H9 (cell line): ENCODE measurements around the gene DHCR7. TPM values are rescaled to one million over a fixed set of nuclear protein-coding genes. Genes with fewer than 3 reads are reported as not detected.

Source experiments
- DNase-seq: peaks from one replicate; pipeline ENCODE4 v3.0.0-alpha.2; 2017
- H2AFZ ChIP-seq: one replicate; pipeline ENCODE4 v1.6.1; 2013; ENCODE audit warnings: mild to moderate bottlenecking, low read length, control low read depth, moderate library complexity
- H2AK5ac ChIP-seq: 2 replicates; pipeline ENCODE4 v1.6.1; 2013; ENCODE audit warnings: low read length, control low read depth, mixed read lengths; ENCODE audit not compliant: insufficient read length
- H2BK120ac ChIP-seq: one replicate; pipeline ENCODE4 v1.6.1; 2013; ENCODE audit warnings: low read depth, mild to moderate bottlenecking, low read length, control low read depth, inconsistent platforms; ENCODE audit not compliant: poor library complexity, severe bottlenecking
- H2BK12ac ChIP-seq: 2 replicates; pipeline ENCODE4 v1.6.1; 2013; ENCODE audit warnings: low read length, control low read depth, mixed read lengths, low read depth; ENCODE audit not compliant: insufficient read length
- H2BK15ac ChIP-seq: 2 replicates; pipeline ENCODE4 v1.6.1; 2013; ENCODE audit warnings: low read depth, low read length, control low read depth
- H2BK20ac ChIP-seq: one replicate; pipeline ENCODE4 v1.6.1; 2013; ENCODE audit warnings: low read depth, mild to moderate bottlenecking, low read length, control low read depth, inconsistent platforms; ENCODE audit not compliant: poor library complexity, severe bottlenecking
- H2BK5ac ChIP-seq: 2 replicates; pipeline ENCODE4 v1.6.1; 2013; ENCODE audit warnings: low read length, control low read depth, mixed read lengths; ENCODE audit not compliant: insufficient read length
- H3K14ac ChIP-seq: 2 replicates; pipeline ENCODE4 v1.6.1; 2013; ENCODE audit warnings: low read length, control low read depth; ENCODE audit not compliant: insufficient read depth
- H3K18ac ChIP-seq: 2 replicates; pipeline ENCODE4 v1.6.1; 2013; ENCODE audit warnings: low read depth, mild to moderate bottlenecking, mixed read lengths, low read length, control low read depth; ENCODE audit not compliant: insufficient read length
- H3K23ac ChIP-seq: 2 replicates; pipeline ENCODE4 v1.6.1; 2013; ENCODE audit warnings: low read length, control low read depth, mixed read lengths, low read depth; ENCODE audit not compliant: insufficient read length
- H3K23me2 ChIP-seq: 2 replicates; pipeline ENCODE4 v1.6.1; 2013; ENCODE audit warnings: low read depth, mild to moderate bottlenecking, mixed read lengths, low read length, control low read depth; ENCODE audit not compliant: insufficient read length, poor library complexity, severe bottlenecking
- H3K27ac ChIP-seq: 2 replicates; pipeline ENCODE4 v1.5.1; 2013; ENCODE audit warnings: low read length, control low read depth, mixed read lengths, low read depth; ENCODE audit not compliant: insufficient read length
- H3K27me3 ChIP-seq: 2 replicates; pipeline ENCODE4 v1.6.1; 2013; ENCODE audit warnings: low read length, control low read depth, inconsistent platforms; ENCODE audit not compliant: insufficient read depth
- H3K4ac ChIP-seq: 2 replicates; pipeline ENCODE4 v1.6.1; 2013; ENCODE audit warnings: low read depth, mild to moderate bottlenecking, control low read depth, inconsistent platforms, low read length, moderate library complexity
- H3K4me1 ChIP-seq: 2 replicates; pipeline ENCODE4 v1.6.1; 2013; ENCODE audit warnings: low read length, control low read depth, inconsistent platforms; ENCODE audit not compliant: insufficient read depth
- H3K4me2 ChIP-seq: 2 replicates; pipeline ENCODE4 v1.6.1; 2013; ENCODE audit warnings: low read length, control low read depth, mixed read lengths; ENCODE audit not compliant: insufficient read length, insufficient read depth
- H3K56ac ChIP-seq: 2 replicates; pipeline ENCODE4 v1.6.1; 2013; ENCODE audit warnings: low read depth, mild to moderate bottlenecking, mixed read lengths, low read length, control low read depth; ENCODE audit not compliant: insufficient read length
- H3K79me1 ChIP-seq: 2 replicates; pipeline ENCODE4 v1.6.1; 2013; ENCODE audit warnings: low read depth, mild to moderate bottlenecking, moderate library complexity, low read length, control low read depth, inconsistent platforms; ENCODE audit not compliant: insufficient read depth, poor library complexity, severe bottlenecking
- H3K79me2 ChIP-seq: 2 replicates; pipeline ENCODE4 v1.6.1; 2013; ENCODE audit warnings: low read length, control low read depth, inconsistent platforms; ENCODE audit not compliant: insufficient read depth
- H3K9ac ChIP-seq: 2 replicates; pipeline ENCODE4 v1.6.1; 2013; ENCODE audit warnings: low read length, control low read depth, mixed read lengths; ENCODE audit not compliant: insufficient read length; ENCODE audit errors: extremely low read depth
- H3K9me3 ChIP-seq: one replicate; pipeline ENCODE4 v1.6.1; 2013; ENCODE audit warnings: low read depth, low read length, inconsistent platforms; ENCODE audit not compliant: control insufficient read depth
- H3T11ph ChIP-seq: one replicate; pipeline ENCODE4 v1.6.1; 2013; ENCODE audit warnings: mild to moderate bottlenecking, low read length, control low read depth, inconsistent platforms
- H4K20me1 ChIP-seq: one replicate; pipeline ENCODE4 v1.6.1; 2013; ENCODE audit not compliant: control insufficient read depth, insufficient read length, insufficient read depth
- H4K5ac ChIP-seq: 2 replicates; pipeline ENCODE4 v1.6.1; 2013; ENCODE audit warnings: low read depth, mild to moderate bottlenecking, mixed read lengths, low read length, control low read depth; ENCODE audit not compliant: insufficient read length
- H4K8ac ChIP-seq: replicated peaks from 2 replicates; pipeline ENCODE4 v1.6.1; 2013; ENCODE audit warnings: low read length, control low read depth, mixed read lengths, low read depth; ENCODE audit not compliant: insufficient read length
- H4K91ac ChIP-seq: 2 replicates; pipeline ENCODE4 v1.6.1; 2013; ENCODE audit warnings: low read depth, mild to moderate bottlenecking, moderate library complexity, mixed read lengths, low read length, control low read depth; ENCODE audit not compliant: insufficient read length
- H3K27ac Mint-ChIP-seq, 3 experiments: 2 replicates in 2 of 3; 3 replicates in 1 of 3; pipeline ENCODE4 v1.8.0; 2020 to 2021; ENCODE audit warnings: mixed read lengths in 3 of 3, mild to moderate bottlenecking in 1 of 3, moderate library complexity in 1 of 3
- H3K27me3 Mint-ChIP-seq: 2 replicates; pipeline ENCODE4 v1.8.0; 2021; ENCODE audit warnings: low read depth, mild to moderate bottlenecking, moderate library complexity, mixed read lengths
- H3K36me3 Mint-ChIP-seq, 3 experiments: 2 replicates in 2 of 3; 3 replicates in 1 of 3; pipeline ENCODE4 v1.8.0; 2020 to 2021; ENCODE audit warnings: low read depth in 3 of 3, mixed read lengths in 3 of 3; ENCODE audit not compliant: insufficient read depth in 1 of 3
- H3K4me1 Mint-ChIP-seq, 2 experiments: 2 replicates each; pipeline ENCODE4 v1.8.0; 2020; ENCODE audit warnings: mixed read lengths in 2 of 2
- H3K4me3 Mint-ChIP-seq, 2 experiments: 2 replicates in 1 of 2; 3 replicates in 1 of 2; pipeline ENCODE4 v1.8.0; 2020 to 2021; ENCODE audit warnings: mild to moderate bottlenecking in 2 of 2, mixed read lengths in 2 of 2, moderate library complexity in 1 of 2
- H3K9me3 Mint-ChIP-seq, 2 experiments: 2 replicates in 1 of 2; 3 replicates in 1 of 2; pipeline ENCODE4 v1.8.0; 2020; ENCODE audit warnings: mild to moderate bottlenecking in 2 of 2, mixed read lengths in 2 of 2, moderate library complexity in 1 of 2
- CTCF ChIP-seq: fragments of 200-600 bp; sonication (generic); conservative IDR thresholded peaks from 3 replicates; pipeline ENCODE4 v1.8.0; 2021; ENCODE audit warnings: antibody characterized with exemption, mild to moderate bottlenecking
- WGBS: extraction: QIAGEN DNeasy Blood & Tissue Kit; methylation state at CpG from one replicate; pipeline ENCODE4 v1.1.7; 2013; ENCODE audit warnings: missing lambda C conversion rate, low lambda C conversion rate, mixed read lengths; ENCODE audit not compliant: insufficient read length; ENCODE audit errors: extremely low coverage; 5-methylcytosine and 5-hydroxymethylcytosine counted together
- total RNA-seq: library from RNA; stranded (reverse); gene quantifications from 2 replicates; pipeline ENCODE4 v1.2.1, GENCODE V29; 2021

DHCR7 gene
- total RNA-seq, 1 experiment from 2014 or later: 124 TPM

GRCh38 chr11:71430166-71430565 is 18.0 kb downstream of the DHCR7 start:
- no peaks in the 10 kb centered on the region for H3K4me1 ChIP-seq
- no peaks in the 10 kb centered on the region for H3K79me2 ChIP-seq
- H3K18ac ChIP-seq: no peak overlapping the region
- H3K9me3 Mint-ChIP-seq: peaks cover 0 to 7% of the 10 kb centered on the region in 2 experiments; a peak in 3 of 5 replicates
- no peak overlapping the region for H2BK20ac ChIP-seq
- no peak overlapping the region for H3T11ph ChIP-seq
- no peak overlapping the region for H3K27ac Mint-ChIP-seq
- no peaks in the 10 kb centered on the region for H3K9me3 ChIP-seq
- no peaks in the 10 kb centered on the region for H3K27me3 ChIP-seq
- no peak for TF ChIP-seq CTCF
- H3K4ac ChIP-seq: no peak overlapping the region
- H4K20me1 ChIP-seq: no peaks in the 10 kb centered on the region
- WGBS: no CpG with 5 or more reads among the region's 9 CpGs
- no peak overlapping the region for H2AK5ac ChIP-seq
- H3K27me3 Mint-ChIP-seq: no peaks in the 10 kb centered on the region; the same call in 1 of the 2 replicates
- H4K8ac ChIP-seq: no peak overlapping the region
- peaks cover 4 to 7% of the 10 kb centered on the region in 2 experiments; a peak in 3 of 4 replicates for H3K4me1 Mint-ChIP-seq
- no peak overlapping the region for H2BK5ac ChIP-seq
- no peak overlapping the region for H4K91ac ChIP-seq
- no peak overlapping the region for H4K5ac ChIP-seq
- H3K4me3 Mint-ChIP-seq: no peak overlapping the region
- H3K4me2 ChIP-seq: no peak overlapping the region
- H2AFZ ChIP-seq: no peak overlapping the region
- DNase-seq: no peak
- H3K36me3 Mint-ChIP-seq: peaks cover 6 to 13% (median 6%) of the 10 kb centered on the region in 3 experiments; a peak in 6 of 7 replicates
- no peak overlapping the region for H3K56ac ChIP-seq
- H2BK15ac ChIP-seq: no peak overlapping the region
- no peak overlapping the region for H3K14ac ChIP-seq
- H3K23me2 ChIP-seq: no peaks in the 10 kb centered on the region
- no peak overlapping the region for H3K9ac ChIP-seq
- H3K23ac ChIP-seq: no peak overlapping the region
- no peak overlapping the region for H2BK12ac ChIP-seq
- H2BK120ac ChIP-seq: no peak overlapping the region
- no peak overlapping the region for H3K27ac ChIP-seq
- no peaks in the 10 kb centered on the region for H3K79me1 ChIP-seq
